SK-N-SH treated with all-trans-retinoic acid at 6 μM for 48 hours (cell line): ENCODE data around the gene MOCS2.

Experiments
- ATAC-seq: fragments of 200-7000 bp; cut with Tn5 transposase; 3 replicates; pipeline ENCODE4 v1.9.1; 2020; ENCODE audit warnings: mild to moderate bottlenecking, moderate library complexity
- BACH2 ChIP-seq: fragments of 250-450 bp; sonication (Bioruptor Pico); IDR thresholded peaks from 2 replicates; pipeline ENCODE4 v1.9.0; 2021; ENCODE audit warnings: mild to moderate bottlenecking, borderline replicate concordance
- CSDC2 ChIP-seq: fragments of 250-450 bp; sonication (Bioruptor Pico); IDR thresholded peaks from 2 replicates; pipeline ENCODE4 v1.5.0; 2020; ENCODE audit warnings: mild to moderate bottlenecking, moderate library complexity
- ESRRG ChIP-seq: fragments of 250-450 bp; sonication (Bioruptor Pico); IDR thresholded peaks from 2 replicates; pipeline ENCODE4 v1.6.1; 2021; ENCODE audit warnings: mild to moderate bottlenecking
- GLIS3 ChIP-seq: fragments of 250-450 bp; sonication (Bioruptor Pico); IDR thresholded peaks from 2 replicates; pipeline ENCODE4 v1.5.0; 2020; ENCODE audit warnings: mild to moderate bottlenecking, moderate library complexity
- ISL1 ChIP-seq: fragments of 250-450 bp; sonication (Bioruptor Pico); IDR thresholded peaks from 2 replicates; pipeline ENCODE4 v2.1.2; 2022; ENCODE audit warnings: mild to moderate bottlenecking, moderate library complexity
- OSR1 ChIP-seq: fragments of 250-450 bp; sonication (Bioruptor Pico); IDR thresholded peaks from 2 replicates; pipeline ENCODE4 v1.8.0; 2022; ENCODE audit warnings: moderate library complexity, mild to moderate bottlenecking, inconsistent platforms
- PPARA ChIP-seq: fragments of 250-450 bp; sonication (Bioruptor Pico); IDR thresholded peaks from 2 replicates; pipeline ENCODE4 v1.5.0; 2020; ENCODE audit warnings: mild to moderate bottlenecking, borderline replicate concordance
- RARB ChIP-seq: fragments of 250-450 bp; sonication (Bioruptor Pico); IDR thresholded peaks from 2 replicates; pipeline ENCODE4 v1.8.0; 2021; ENCODE audit warnings: mild to moderate bottlenecking, moderate library complexity
- TCF4 ChIP-seq: fragments of 250-450 bp; sonication (Bioruptor Pico); IDR thresholded peaks from 2 replicates; pipeline ENCODE4 v1.8.0; 2021; ENCODE audit warnings: mild to moderate bottlenecking, moderate library complexity, borderline replicate concordance
- TOX ChIP-seq: fragments of 250-450 bp; sonication (Bioruptor Pico); IDR thresholded peaks from 2 replicates; pipeline ENCODE4 v1.8.0; 2021; ENCODE audit warnings: mild to moderate bottlenecking, moderate library complexity, borderline replicate concordance
- ZC3H10 ChIP-seq: fragments of 250-450 bp; sonication (Bioruptor Pico); IDR thresholded peaks from 2 replicates; pipeline ENCODE4 v1.5.1; 2021; ENCODE audit warnings: mild to moderate bottlenecking, moderate library complexity
- ZFP3 ChIP-seq: fragments of 250-450 bp; sonication (Bioruptor Pico); IDR thresholded peaks from 2 replicates; pipeline ENCODE4 v1.5.0; 2020; ENCODE audit warnings: mild to moderate bottlenecking, moderate library complexity
- ZFP30 ChIP-seq: fragments of 450-650 bp; formaldehyde crosslinking; IDR thresholded peaks from 2 replicates; pipeline ENCODE4 v1.5.0; 2022; ENCODE audit warnings: mild to moderate bottlenecking, moderate library complexity
- ZNF565 ChIP-seq: fragments of 450-650 bp; formaldehyde crosslinking; conservative IDR thresholded peaks from 2 replicates; pipeline ENCODE4 v1.5.0; 2020; ENCODE audit warnings: low read depth, mild to moderate bottlenecking, moderate library complexity
- ZNF70 ChIP-seq: fragments of 450-650 bp; formaldehyde crosslinking; IDR thresholded peaks from 2 replicates; pipeline ENCODE4 v1.5.0; 2020; ENCODE audit warnings: mild to moderate bottlenecking, moderate library complexity
- ZNF8 ChIP-seq: fragments of 450-650 bp; formaldehyde crosslinking; IDR thresholded peaks from 2 replicates; pipeline ENCODE4 v1.5.0; 2020; ENCODE audit warnings: mild to moderate bottlenecking, moderate library complexity
- TF ChIP-seq, protein P1 (sequence below): fragments of 250-450 bp; sonication (Bioruptor Pico); IDR thresholded peaks from 2 replicates; pipeline ENCODE4 v1.5.1; 2020; ENCODE audit warnings: low read depth, mild to moderate bottlenecking, moderate library complexity
- TF ChIP-seq, protein P2 (sequence below): fragments of 250-450 bp; sonication (Bioruptor Pico); IDR thresholded peaks from 2 replicates; pipeline ENCODE4 v1.5.0; 2020; ENCODE audit warnings: mild to moderate bottlenecking, moderate library complexity
- TF ChIP-seq, protein P3 (sequence below): fragments of 250-450 bp; sonication (Bioruptor Pico); IDR thresholded peaks from 2 replicates; pipeline ENCODE4 v1.8.0; 2020; ENCODE audit warnings: mild to moderate bottlenecking, moderate library complexity, borderline replicate concordance
- TF ChIP-seq, protein P4 (sequence below): fragments of 250-450 bp; sonication (Bioruptor Pico); IDR thresholded peaks from 2 replicates; pipeline ENCODE4 v1.5.1; 2021; ENCODE audit warnings: mild to moderate bottlenecking, moderate library complexity

MOCS2 gene

DNA sequence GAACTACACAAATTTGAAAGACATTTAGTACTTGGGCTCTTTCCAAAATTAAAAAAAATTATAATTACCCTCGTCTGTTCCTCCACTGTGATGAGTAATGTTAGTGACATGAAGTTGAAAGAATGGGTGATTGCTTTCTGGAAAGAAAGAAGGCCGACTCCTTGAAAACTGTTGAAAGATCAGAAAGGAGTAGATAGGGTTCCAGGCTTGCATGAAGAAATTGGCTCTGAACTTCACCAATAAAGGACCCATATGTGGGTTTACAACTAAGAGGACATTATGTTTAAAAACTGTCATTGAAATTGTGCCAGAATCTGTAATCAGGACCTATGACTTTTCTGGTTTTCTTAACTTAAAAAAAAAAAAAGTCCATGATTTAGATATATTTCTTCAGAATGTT is 20.7 kb upstream of the MOCS2 start (continued):
- no peak for TF ChIP-seq OSR1 (CRISPR knock-in tag)
- no peak for TF ChIP-seq ZNF70 (CRISPR knock-in tag)

DNA sequence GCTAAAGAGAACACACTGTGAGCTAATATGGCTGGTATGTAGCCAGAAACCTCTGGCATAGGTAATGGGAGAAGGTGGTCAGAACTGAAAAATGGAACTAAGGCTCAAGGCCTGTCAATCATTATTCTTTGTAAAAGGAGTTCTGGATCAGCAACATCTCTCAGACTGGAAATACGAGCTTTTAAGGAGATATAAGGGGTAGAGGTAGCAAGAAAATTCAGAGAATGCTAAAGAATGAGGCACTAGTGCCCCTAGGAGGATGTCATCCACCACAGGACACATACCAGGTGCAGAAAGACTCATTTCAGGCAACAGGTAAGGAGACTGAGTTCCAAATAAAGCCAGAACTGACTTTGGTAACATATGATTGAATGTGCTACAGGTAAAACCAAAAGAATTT is 18.9 kb upstream of the MOCS2 start:
- TF ChIP-seq ZNF8 (CRISPR knock-in tag) (no peak), ESRRG (no peak), ZFP30 (CRISPR knock-in tag) (no peak), TCF4 (CRISPR knock-in tag) (no peak), CSDC2 (CRISPR knock-in tag) (no peak), TOX (CRISPR knock-in tag) (no peak), PPARA (CRISPR knock-in tag) (no peak), GLIS3 (CRISPR knock-in tag) (no peak), ZC3H10 (CRISPR knock-in tag) (no peak)
- TF ChIP-seq, protein P1, sequence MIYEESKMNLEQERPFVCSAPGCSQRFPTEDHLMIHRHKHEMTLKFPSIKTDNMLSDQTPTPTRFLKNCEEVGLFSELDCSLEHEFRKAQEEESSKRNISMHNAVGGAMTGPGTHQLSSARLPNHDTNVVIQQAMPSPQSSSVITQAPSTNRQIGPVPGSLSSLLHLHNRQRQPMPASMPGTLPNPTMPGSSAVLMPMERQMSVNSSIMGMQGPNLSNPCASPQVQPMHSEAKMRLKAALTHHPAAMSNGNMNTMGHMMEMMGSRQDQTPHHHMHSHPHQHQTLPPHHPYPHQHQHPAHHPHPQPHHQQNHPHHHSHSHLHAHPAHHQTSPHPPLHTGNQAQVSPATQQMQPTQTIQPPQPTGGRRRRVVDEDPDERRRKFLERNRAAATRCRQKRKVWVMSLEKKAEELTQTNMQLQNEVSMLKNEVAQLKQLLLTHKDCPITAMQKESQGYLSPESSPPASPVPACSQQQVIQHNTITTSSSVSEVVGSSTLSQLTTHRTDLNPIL, result no peak
- TF ChIP-seq, protein P2, sequence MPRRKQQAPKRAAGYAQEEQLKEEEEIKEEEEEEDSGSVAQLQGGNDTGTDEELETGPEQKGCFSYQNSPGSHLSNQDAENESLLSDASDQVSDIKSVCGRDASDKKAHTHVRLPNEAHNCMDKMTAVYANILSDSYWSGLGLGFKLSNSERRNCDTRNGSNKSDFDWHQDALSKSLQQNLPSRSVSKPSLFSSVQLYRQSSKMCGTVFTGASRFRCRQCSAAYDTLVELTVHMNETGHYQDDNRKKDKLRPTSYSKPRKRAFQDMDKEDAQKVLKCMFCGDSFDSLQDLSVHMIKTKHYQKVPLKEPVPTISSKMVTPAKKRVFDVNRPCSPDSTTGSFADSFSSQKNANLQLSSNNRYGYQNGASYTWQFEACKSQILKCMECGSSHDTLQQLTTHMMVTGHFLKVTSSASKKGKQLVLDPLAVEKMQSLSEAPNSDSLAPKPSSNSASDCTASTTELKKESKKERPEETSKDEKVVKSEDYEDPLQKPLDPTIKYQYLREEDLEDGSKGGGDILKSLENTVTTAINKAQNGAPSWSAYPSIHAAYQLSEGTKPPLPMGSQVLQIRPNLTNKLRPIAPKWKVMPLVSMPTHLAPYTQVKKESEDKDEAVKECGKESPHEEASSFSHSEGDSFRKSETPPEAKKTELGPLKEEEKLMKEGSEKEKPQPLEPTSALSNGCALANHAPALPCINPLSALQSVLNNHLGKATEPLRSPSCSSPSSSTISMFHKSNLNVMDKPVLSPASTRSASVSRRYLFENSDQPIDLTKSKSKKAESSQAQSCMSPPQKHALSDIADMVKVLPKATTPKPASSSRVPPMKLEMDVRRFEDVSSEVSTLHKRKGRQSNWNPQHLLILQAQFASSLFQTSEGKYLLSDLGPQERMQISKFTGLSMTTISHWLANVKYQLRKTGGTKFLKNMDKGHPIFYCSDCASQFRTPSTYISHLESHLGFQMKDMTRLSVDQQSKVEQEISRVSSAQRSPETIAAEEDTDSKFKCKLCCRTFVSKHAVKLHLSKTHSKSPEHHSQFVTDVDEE (CRISPR knock-in tag), result no peak
- TF ChIP-seq, protein P3, sequence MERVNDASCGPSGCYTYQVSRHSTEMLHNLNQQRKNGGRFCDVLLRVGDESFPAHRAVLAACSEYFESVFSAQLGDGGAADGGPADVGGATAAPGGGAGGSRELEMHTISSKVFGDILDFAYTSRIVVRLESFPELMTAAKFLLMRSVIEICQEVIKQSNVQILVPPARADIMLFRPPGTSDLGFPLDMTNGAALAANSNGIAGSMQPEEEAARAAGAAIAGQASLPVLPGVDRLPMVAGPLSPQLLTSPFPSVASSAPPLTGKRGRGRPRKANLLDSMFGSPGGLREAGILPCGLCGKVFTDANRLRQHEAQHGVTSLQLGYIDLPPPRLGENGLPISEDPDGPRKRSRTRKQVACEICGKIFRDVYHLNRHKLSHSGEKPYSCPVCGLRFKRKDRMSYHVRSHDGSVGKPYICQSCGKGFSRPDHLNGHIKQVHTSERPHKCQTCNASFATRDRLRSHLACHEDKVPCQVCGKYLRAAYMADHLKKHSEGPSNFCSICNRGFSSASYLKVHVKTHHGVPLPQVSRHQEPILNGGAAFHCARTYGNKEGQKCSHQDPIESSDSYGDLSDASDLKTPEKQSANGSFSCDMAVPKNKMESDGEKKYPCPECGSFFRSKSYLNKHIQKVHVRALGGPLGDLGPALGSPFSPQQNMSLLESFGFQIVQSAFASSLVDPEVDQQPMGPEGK (CRISPR knock-in tag), result no peak

DNA sequence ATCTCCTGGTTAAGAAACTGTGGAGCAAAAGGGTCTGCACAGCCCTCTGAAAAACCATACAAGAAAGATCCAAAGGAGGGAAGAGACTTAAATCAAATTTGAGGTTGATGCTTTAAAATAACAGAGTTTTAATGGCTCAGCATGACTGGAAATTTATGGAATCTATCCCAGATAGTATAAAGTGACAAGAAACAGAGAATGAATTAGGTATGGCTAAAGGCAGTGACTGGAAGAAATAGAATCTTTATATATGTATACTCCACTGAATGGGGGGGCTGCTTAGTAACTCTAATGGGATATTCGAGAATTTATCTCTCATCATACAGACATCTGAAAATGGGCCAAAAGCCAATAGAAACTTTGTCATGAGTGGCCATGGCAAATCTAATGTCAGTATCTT is 17.6 kb upstream of the MOCS2 start:
- TF ChIP-seq RARB (no peak), TOX (CRISPR knock-in tag) (peak; percentile 26; the same call in 1 of the 2 replicates), ISL1 (CRISPR knock-in tag) (0 out of 2 replicates have a peak, but pooled peaks have one; percentile 31)
- TF ChIP-seq, protein P2 (CRISPR knock-in tag), result no peak
- peak; percentile 67 for ATAC-seq

More for the DNA sequence above, 18.9 kb upstream of the MOCS2 start:
- ATAC-seq, result no peak

DNA sequence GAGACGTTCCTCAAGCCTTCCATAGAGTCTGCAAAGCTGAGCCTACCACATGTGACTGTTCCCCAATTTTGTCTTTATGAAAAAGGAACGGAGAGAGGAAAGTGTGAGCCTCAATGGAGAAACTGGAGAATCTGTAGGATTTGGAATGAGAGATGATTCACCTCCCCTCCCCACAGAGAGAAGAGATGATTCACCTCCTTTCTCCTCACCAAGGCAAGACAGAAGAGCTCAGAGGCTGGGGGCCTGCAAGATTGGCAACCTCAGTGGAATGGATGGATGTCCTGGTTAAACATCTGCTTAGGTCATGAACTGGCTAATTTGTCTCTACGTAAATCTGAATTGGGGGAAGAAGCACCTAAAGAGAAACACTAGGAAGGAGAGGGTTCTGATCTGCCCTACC is 17.0 kb upstream of the MOCS2 start:
- TF ChIP-seq, protein P3 (CRISPR knock-in tag), result no peak
- TF ChIP-seq ESRRG, result no peak
- peak; percentile 45 for ATAC-seq

DNA sequence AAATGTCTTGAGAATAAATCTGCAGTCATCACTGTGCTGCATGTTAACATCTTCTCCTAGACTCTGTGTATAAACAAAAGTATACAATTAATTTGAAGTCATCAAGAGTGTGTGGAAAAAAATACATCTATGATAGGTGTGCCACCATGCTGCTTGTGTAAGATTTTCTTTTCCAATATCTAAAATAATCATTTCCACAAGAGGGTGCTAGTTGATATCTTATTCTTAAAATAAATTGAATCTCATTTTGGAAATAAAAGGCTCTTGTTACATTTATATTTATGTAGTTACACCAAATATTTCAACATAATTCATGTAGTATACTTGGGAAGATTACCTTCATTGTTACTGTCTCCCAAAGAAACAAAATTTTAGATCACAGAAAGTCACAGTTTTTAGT is 14.1 kb upstream of the MOCS2 start:
- no peak for ATAC-seq

More for the DNA sequence above, 14.1 kb upstream of the MOCS2 start:
- TF ChIP-seq, protein P3 (CRISPR knock-in tag), result no peak
- TF ChIP-seq RARB, result no peak
- TF ChIP-seq, protein P4, sequence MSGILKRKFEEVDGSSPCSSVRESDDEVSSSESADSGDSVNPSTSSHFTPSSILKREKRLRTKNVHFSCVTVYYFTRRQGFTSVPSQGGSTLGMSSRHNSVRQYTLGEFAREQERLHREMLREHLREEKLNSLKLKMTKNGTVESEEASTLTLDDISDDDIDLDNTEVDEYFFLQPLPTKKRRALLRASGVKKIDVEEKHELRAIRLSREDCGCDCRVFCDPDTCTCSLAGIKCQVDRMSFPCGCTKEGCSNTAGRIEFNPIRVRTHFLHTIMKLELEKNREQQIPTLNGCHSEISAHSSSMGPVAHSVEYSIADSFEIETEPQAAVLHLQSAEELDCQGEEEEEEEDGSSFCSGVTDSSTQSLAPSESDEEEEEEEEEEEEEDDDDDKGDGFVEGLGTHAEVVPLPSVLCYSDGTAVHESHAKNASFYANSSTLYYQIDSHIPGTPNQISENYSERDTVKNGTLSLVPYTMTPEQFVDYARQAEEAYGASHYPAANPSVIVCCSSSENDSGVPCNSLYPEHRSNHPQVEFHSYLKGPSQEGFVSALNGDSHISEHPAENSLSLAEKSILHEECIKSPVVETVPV, result no peak
- TF ChIP-seq CSDC2 (CRISPR knock-in tag), result no peak
- TF ChIP-seq ZNF70 (CRISPR knock-in tag), result no peak
- TF ChIP-seq ISL1 (CRISPR knock-in tag), result no peak
- no peak for TF ChIP-seq GLIS3 (CRISPR knock-in tag)
- TF ChIP-seq ESRRG, result no peak
- TF ChIP-seq ZFP3 (CRISPR knock-in tag), result no peak
- no peak for TF ChIP-seq TOX (CRISPR knock-in tag)
- TF ChIP-seq ZNF565 (CRISPR knock-in tag), result no peak
- no peak for TF ChIP-seq ZNF8 (CRISPR knock-in tag)
- no peak for TF ChIP-seq BACH2
- TF ChIP-seq PPARA (CRISPR knock-in tag), result no peak
